ENCODE results near the gene TARS3.
A peak's percentile ranks its signal among the peaks of the same experiment; 100 is the strongest.
"Not testable (repeated sequence)": the region's sequence is repeated elsewhere in the genome, so short reads cannot be mapped to it uniquely, and the experiment has no call there.

TARS3 gene

GRCh38 chr15:101723874-101724674 lies at the start of gene TARS3:
Gene TARS3, minus strand, starts transcription at chr15:101724473. Its CDS starts 86 bp downstream, at chr15:101724387.
- peak; percentile 91 for DNase-seq

DNA sequence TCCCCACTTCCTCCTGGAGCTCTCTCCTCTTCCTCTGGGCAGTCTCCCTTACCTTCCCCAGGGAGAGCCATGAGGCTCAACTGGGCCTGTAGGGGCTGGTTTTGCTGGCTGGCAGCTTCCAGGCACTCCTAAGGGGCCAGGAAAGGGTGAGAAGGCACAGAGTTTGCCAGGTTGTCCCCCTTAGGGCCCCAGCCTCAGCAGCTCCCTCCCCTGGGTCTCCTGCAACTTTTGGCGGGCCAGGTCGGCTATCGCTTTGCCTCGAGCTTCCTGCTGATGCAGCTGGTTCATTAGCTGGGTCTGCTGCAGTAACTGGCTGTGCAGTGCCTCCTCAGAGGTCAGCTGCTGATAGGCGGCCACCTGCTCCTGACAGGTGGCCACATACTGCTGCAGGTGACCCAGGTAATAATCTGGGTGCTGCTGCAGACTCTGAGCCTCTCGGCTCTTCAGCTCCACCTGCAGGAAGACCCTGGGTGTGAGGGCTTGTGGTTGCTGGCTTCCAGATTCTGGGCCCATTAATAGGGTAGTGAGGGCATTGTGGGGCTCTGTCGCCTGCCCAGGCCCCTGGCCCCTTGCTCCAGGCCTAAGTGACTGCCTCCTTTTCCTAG lies 49.3 kb upstream of the TARS3 start:
- no peak for DNase-seq

DNA sequence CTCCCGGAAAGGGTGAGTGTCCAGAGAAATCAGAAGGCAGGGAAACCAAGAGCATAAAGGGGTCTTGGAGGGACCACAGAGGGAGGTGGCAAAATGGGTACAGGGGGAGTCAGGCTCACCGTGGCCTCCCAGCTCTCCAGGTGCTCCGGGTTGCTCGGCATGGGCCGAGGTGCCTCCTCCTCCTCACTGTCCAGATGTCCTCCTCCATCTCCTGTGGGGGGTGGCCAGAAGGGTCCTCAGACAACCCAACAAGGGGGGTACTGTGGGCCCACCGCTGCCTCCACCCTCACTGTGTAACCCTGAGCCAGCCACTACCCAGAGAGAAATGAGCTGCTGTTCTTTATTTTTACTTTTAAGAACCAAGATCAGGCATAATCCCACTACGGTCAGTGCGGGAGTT lies 48.6 kb upstream of the TARS3 start:
- DNase-seq, result no peak

DNA sequence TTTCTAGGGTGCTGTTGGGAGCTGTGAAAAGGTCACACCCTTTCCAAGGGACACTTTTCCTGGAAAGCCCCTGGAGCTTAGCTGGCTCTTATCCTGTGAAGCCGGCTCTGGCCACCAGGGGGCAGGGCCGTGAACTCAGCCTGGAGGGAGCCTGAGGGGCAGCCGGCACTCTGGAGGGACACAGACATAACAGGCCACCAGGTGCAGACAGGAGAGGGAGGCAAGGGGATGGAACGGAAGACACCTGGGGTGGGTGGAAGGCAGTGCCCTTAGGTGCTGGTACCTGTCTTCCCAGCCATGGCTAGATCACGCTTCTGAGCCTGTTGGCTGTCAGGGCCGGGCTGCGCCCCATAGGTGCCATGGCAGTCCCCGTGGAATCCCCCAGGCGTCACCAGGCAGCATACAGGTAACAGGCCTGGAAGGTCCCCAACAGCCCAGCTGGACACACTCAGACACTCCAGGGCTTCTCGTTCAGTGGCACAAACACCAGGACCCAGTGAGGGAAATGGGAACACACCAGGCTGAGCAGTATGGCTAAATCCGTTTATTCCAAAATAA lies 42.9 kb upstream of the TARS3 start:
- not testable (repeated sequence) for DNase-seq

- no peak for DNase-seq
Observed at GRCh38 chr15:101765772-101766456, 41.6 kb upstream of the TARS3 start.

DNA sequence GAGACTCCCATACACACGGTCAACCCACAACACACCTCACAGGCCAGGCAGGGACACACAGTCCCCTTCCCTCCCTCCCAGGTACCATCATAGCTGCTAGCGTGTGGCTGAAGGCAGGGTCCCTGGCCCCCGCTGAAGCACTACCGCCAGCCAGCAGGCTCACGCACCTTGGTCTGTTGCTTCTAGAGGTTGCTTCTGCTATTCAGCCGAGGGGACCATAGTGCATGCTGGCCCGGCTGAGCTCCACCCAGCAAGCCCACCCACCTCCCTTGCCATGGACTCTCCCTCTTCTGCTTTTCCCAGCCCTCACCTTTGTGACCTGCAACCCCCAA lies 41.0 kb upstream of the TARS3 start:
- not testable (repeated sequence) for DNase-seq

DNA sequence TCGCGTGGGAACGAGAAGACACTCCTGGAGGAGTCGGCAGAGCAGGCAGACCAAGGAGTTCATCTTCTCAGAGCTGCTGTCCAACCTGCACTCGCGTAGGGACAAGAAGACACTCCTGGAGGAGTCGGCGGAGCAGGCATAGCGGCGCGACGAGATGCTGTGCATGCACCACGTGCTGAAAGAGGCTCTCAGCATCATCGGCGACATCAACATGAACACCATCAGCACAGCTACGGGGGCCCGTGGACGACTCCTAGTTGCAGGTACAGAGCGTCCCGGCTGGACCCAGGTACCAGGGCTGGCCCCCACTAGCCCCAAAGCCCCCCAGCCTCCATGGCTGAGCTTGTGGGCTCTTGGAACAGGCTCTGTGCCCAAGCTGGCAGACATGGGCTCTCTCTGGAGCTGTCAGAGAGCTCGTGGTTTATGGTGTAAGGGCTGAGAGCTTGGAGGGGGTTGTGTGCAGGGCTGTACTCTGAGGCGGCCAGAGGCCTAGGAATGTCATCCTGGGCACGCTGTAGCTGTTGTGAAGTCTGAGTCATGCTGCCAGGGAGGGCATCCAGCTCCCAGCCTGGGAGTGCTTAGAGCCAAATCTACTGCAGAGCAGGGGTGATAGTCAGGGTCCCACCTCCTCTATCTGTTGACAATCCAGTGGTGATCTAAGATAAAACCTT lies 40.5 kb upstream of the TARS3 start:
- DNase-seq, result not testable (repeated sequence)

GRCh38 chr15:101746716-101747082 lies 22.4 kb upstream of the TARS3 start:
- DNase-seq, result not testable (repeated sequence)

GRCh38 chr15:101734837-101735236 lies 10.6 kb upstream of the TARS3 start:
- not testable (repeated sequence) for DNase-seq

DNA sequence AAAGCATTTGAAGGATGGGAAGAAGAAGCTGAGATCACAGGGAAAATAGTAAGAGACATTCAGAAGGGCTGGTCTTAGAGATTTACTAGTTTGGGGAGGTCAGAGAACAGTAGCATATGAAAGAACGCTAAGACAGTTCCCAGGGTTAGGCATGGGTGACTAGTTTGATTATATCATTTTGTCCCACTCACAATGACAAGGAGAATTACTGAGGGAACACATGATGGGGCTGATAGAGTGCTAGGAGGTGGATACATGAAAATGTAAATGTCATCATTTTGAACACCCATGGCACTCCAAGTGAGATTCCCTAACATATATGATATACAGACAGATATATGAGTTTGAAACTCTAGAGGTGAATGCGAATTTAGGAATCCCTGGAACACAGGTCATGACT lies 9.3 kb upstream of the TARS3 start:
- no peak for DNase-seq

GRCh38 chr15:101732772-101733171 lies 8.5 kb upstream of the TARS3 start:
- no peak for DNase-seq

- no peak for DNase-seq
Observed at GRCh38 chr15:101731746-101732145, 7.5 kb upstream of the TARS3 start.

GRCh38 chr15:101727186-101727585 lies 2.9 kb upstream of the TARS3 start:
- no peak for DNase-seq

- DNase-seq, result no peak
Observed at GRCh38 chr15:101725073-101725472, 800 bp upstream of the TARS3 start.

- no peak for DNase-seq
Observed at GRCh38 chr15:101724675-101725005, 367 bp upstream of the TARS3 start.

- no peak for DNase-seq
Observed at GRCh38 chr15:101723171-101723873, 951 bp downstream of the TARS3 start.

DNA sequence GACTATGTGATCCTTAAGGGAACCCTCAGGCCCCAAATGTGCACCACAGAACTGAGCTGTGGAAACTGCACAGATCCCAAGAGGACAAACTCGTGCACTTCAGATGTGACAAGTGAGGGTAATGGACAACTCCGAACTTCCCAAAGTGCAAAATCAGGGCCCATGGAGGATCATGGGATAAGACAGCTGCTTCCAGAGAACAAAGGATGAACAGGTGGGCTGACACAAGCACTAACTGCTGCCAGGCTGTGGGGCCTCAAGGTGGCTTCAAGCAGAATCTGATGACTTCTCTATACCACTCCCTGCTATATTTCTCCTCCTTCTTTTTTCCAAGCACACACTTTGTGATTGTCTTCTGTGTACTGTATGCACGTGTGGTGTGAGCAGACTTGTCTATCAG lies 5.4 kb downstream of the TARS3 start:
- no peak for DNase-seq

DNA sequence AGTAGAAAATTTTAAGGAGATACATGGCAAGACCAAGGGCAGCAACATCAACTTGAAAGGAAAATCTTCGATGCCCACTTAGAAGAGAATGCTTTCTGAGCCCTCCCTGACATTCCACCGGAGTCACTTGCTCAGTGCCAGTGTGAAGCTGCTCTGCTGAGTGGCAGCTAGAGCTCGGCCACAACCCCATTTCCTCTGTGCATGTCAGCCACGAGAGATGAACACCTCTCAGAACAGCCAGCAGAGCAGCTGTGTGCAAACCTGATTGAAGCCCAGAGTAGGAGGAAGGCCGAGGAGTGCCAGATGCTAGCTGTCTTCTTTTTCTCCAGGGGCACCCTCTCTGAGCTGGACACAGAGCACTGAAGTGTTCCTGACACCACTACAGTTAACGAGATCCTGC lies 12.2 kb downstream of the TARS3 start:
- no peak for DNase-seq

GRCh38 chr15:101710806-101711205 lies 13.5 kb downstream of the TARS3 start:
- DNase-seq, result no peak

GRCh38 chr15:101709466-101709865 lies 14.8 kb downstream of the TARS3 start:
- DNase-seq, result no peak

DNA sequence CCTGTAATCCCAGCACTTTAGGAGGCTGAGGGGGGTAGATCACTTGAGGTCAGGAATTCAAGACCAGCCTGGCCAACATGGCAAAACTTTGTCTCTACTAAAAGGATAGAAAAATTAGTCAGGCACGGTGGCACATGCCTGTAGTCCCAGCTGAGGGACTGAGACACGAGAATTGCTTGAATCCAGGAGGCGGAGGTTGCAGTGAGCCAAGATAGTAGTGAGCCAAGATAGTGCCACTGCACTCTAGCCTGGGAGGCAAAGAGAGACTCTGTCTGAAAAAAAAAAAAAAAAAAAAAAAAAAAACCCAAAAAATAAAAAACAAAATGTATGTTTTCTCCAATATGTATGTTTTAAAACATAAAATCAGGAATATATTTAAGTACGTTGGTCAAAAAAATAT lies 16.3 kb downstream of the TARS3 start:
- DNase-seq, result no peak

DNA sequence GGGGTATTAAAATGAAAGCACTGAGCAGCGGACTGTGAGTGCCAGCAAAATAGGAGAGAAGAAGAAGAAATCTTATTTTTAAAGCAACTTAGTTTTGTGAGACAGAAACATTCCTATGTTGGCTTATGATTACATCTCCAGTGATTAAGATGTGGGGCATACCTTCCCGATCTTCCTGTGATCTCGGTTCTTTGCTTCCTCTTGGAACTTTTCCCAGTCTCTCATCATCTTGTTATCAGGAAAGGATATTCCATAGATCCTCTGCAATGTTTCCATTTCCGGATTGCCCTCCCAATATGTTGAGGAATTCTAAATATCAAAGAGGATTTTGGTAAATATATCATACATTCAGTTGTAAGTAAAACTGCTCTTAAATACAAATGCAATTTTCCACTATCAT lies 22.2 kb downstream of the TARS3 start:
- DNase-seq, result no peak

DNA sequence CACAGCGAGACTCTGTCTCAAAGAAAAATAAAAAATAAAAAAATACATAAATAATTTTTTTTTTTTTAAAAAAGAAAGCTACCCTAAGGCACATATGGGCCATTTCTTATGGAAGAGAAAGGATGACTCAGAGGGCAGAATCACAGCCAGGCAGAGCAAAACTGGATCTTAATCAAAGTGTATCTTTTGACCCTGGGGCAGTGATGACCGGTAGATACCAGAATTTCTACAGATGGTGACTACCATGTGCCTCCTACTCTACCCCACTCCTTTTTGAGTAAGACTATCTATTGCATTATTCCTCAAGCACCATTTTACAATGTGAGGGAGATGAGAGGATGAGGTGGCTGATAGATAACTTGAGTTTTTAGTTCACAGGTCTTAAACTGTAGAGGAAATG lies 26.0 kb downstream of the TARS3 start:
- DNase-seq, result no peak
